K562 (cell line): ENCODE results near the gene HIVEP1. TPM values are rescaled to one million over a fixed set of nuclear protein-coding genes. Genes with fewer than 3 reads are reported as not detected.

Experiments
- HNRNPL ChIP-seq: fragments of 200-400 bp; formaldehyde crosslinking; IDR thresholded peaks from 2 replicates; pipeline ENCODE4 v1.6.1; 2017; ENCODE audit warnings: low read depth, mild to moderate bottlenecking, low read length
- NFIX ChIP-seq: fragments of 250-450 bp; sonication (Bioruptor Pico); IDR thresholded peaks from 2 replicates; pipeline ENCODE4 v1.4.0; 2020; ENCODE audit warnings: low read depth, mild to moderate bottlenecking, moderate library complexity
- POLR2AphosphoS2 ChIP-seq: IDR thresholded peaks from 2 replicates; pipeline ENCODE4 v1.6.1; 2012; ENCODE audit warnings: low read length, improper control_type of control experiment
- PRPF4 ChIP-seq: fragments of 200-400 bp; formaldehyde crosslinking; IDR thresholded peaks from one replicate; pipeline ENCODE4 v1.6.1; 2017; ENCODE audit warnings: low read length, low read depth, mild to moderate bottlenecking; ENCODE audit not compliant: insufficient read depth, poor library complexity, severe bottlenecking
- polyA plus RNA-seq, 8 experiments: library from polyadenylated mRNA; depleted of rRNA in 4 of 8; stranded (reverse) in 5 of 8; unstranded in 3 of 8; fragments of >200 nt; fragmentation: Nextera tagmentation in 2 of 8; fragmentation: Illumina TruSeq in 1 of 8; extraction: Ambion mirVana in 2 of 8; extraction: Trizol in 1 of 8; gene quantifications; 2 replicates each; pipeline versions ENCODE4 v1.2.1 to v1.2.3, GENCODE V29; 2011 to 2014; ENCODE audit warnings: inconsistent platforms in 1 of 8, missing spikeins in 1 of 8
- total RNA-seq, 7 experiments: library from RNA; depleted of rRNA in 6 of 7; stranded (reverse); fragments of >200 nt in 6 of 7; fragmentation: Illumina TruSeq in 2 of 7; extraction: Trizol in 2 of 7; gene quantifications; 2 replicates each; pipeline versions ENCODE4 v1.2.1 to v1.2.3, GENCODE V29; 2011 to 2021; ENCODE audit warnings: low replicate concordance in 1 of 7
- TF ChIP-seq, protein P1 (sequence below): fragments of 450-650 bp; IDR thresholded peaks from 2 replicates; pipeline ENCODE4 v1.6.1; 2016; ENCODE audit warnings: mild to moderate bottlenecking
- TF ChIP-seq, protein P2 (sequence below), 2 experiments: fragments of 450-650 bp in 1 of 2; IDR thresholded peaks; 2 replicates each; pipeline ENCODE4 v1.6.1; 2011 to 2017; ENCODE audit warnings: low read depth in 2 of 2, antibody characterized with exemption in 1 of 2, borderline replicate concordance in 1 of 2, low read length in 1 of 2, mild to moderate bottlenecking in 1 of 2, mixed read lengths in 1 of 2; ENCODE audit not compliant: control insufficient read depth in 1 of 2
- TF ChIP-seq, protein P3 (sequence below): sonication (generic); IDR thresholded peaks from 2 replicates; pipeline ENCODE4 v1.6.1; 2016

The HIVEP1 gene
- total and polyA plus RNA-seq, 9 of the 15 experiments (the other 6 are each of a cell fraction or from before 2014, with no cell fraction given) = 6.0 to 33.3 (median 21.7) TPM

DNA sequence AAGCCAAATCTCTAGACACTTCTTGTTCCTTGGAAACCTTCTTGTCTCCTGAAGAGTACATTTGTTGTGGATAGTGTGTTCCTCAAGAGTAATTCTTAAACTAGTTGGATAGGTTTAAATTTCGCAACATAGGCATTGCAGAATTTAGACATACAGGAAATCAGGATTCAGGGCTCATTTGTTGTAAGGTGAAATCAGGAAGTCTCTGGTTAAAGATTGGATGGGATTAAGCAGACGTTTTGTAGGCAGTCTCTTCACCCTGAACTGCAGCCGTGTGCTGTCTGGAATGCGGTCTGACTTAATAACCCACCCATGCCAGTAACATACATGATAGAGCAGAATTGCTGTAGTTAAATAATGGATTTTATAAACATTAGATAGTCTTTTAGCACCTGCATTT, 21.7 kb downstream of the HIVEP1 start (continued):
- TF ChIP-seq, protein P1, sequence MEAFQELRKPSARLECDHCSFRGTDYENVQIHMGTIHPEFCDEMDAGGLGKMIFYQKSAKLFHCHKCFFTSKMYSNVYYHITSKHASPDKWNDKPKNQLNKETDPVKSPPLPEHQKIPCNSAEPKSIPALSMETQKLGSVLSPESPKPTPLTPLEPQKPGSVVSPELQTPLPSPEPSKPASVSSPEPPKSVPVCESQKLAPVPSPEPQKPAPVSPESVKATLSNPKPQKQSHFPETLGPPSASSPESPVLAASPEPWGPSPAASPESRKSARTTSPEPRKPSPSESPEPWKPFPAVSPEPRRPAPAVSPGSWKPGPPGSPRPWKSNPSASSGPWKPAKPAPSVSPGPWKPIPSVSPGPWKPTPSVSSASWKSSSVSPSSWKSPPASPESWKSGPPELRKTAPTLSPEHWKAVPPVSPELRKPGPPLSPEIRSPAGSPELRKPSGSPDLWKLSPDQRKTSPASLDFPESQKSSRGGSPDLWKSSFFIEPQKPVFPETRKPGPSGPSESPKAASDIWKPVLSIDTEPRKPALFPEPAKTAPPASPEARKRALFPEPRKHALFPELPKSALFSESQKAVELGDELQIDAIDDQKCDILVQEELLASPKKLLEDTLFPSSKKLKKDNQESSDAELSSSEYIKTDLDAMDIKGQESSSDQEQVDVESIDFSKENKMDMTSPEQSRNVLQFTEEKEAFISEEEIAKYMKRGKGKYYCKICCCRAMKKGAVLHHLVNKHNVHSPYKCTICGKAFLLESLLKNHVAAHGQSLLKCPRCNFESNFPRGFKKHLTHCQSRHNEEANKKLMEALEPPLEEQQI = no peak
- TF ChIP-seq PRPF4 = no peak
- no peak for TF ChIP-seq HNRNPL
- TF ChIP-seq NFIX = no peak
- no peak for TF ChIP-seq POLR2AphosphoS2
- TF ChIP-seq, protein P2, sequence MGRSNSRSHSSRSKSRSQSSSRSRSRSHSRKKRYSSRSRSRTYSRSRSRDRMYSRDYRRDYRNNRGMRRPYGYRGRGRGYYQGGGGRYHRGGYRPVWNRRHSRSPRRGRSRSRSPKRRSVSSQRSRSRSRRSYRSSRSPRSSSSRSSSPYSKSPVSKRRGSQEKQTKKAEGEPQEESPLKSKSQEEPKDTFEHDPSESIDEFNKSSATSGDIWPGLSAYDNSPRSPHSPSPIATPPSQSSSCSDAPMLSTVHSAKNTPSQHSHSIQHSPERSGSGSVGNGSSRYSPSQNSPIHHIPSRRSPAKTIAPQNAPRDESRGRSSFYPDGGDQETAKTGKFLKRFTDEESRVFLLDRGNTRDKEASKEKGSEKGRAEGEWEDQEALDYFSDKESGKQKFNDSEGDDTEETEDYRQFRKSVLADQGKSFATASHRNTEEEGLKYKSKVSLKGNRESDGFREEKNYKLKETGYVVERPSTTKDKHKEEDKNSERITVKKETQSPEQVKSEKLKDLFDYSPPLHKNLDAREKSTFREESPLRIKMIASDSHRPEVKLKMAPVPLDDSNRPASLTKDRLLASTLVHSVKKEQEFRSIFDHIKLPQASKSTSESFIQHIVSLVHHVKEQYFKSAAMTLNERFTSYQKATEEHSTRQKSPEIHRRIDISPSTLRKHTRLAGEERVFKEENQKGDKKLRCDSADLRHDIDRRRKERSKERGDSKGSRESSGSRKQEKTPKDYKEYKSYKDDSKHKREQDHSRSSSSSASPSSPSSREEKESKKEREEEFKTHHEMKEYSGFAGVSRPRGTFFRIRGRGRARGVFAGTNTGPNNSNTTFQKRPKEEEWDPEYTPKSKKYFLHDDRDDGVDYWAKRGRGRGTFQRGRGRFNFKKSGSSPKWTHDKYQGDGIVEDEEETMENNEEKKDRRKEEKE (IDR thresholded peaks at IDR 0.05; ENCODE audit: borderline replicate concordance in 1 of 2, control insufficient read depth in 1 of 2, low read depth in 2 of 2, low read length in 1 of 2) = no peak
- TF ChIP-seq, protein P3, sequence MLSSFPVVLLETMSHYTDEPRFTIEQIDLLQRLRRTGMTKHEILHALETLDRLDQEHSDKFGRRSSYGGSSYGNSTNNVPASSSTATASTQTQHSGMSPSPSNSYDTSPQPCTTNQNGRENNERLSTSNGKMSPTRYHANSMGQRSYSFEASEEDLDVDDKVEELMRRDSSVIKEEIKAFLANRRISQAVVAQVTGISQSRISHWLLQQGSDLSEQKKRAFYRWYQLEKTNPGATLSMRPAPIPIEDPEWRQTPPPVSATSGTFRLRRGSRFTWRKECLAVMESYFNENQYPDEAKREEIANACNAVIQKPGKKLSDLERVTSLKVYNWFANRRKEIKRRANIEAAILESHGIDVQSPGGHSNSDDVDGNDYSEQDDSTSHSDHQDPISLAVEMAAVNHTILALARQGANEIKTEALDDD = 0 out of 2 replicates have a peak, but pooled peaks have one; percentile 34
